Ovary (tissue), 3 donors: ENCODE measurements around the gene SEC24A.

ENCODE experiments used
- EP300 ChIP-seq: sonication (generic); formaldehyde crosslinking; IDR thresholded peaks from one replicate; pipeline ENCODE4 v1.6.1; 2017; ENCODE audit warnings: antibody characterized with exemption
- POLR2A ChIP-seq: fragments of 450-650 bp; IDR thresholded peaks from one replicate; pipeline ENCODE4 v1.6.1; 2017; ENCODE audit warnings: antibody characterized with exemption, mild to moderate bottlenecking, moderate library complexity
- TF ChIP-seq, protein P1 (sequence below), 3 donors: fragments of 450-650 bp in 2 of 3; fragments of 200-600 bp in 1 of 3; IDR thresholded peaks; one replicate each; pipeline versions ENCODE4 v1.5.1 to v1.8.0; 2016 to 2022; ENCODE audit warnings: antibody characterized with exemption in 3 of 3, mild to moderate bottlenecking in 1 of 3
- donor health status: DM: no; HTN: no; CAD: no.

DNA sequence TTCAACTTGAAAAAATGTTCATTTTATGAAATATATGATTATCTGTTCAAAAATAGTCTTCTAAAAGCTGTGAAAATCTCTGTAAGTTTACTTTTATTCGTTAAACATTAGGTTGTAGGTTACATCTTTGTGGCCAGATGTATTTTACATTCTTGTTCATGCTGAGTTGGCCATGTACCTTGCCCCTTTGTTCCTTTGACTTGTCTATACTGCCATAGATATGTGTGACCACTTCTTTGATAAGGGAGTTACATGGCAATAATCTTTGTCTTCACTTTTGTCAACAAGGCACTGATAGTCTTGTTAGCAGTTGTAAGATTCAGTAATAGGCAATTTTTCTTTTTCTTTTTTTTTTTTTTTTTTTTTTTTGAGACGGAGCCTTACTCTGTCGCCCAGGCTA lies 15.9 kb downstream of the SEC24A start:
- TF ChIP-seq, protein P1, sequence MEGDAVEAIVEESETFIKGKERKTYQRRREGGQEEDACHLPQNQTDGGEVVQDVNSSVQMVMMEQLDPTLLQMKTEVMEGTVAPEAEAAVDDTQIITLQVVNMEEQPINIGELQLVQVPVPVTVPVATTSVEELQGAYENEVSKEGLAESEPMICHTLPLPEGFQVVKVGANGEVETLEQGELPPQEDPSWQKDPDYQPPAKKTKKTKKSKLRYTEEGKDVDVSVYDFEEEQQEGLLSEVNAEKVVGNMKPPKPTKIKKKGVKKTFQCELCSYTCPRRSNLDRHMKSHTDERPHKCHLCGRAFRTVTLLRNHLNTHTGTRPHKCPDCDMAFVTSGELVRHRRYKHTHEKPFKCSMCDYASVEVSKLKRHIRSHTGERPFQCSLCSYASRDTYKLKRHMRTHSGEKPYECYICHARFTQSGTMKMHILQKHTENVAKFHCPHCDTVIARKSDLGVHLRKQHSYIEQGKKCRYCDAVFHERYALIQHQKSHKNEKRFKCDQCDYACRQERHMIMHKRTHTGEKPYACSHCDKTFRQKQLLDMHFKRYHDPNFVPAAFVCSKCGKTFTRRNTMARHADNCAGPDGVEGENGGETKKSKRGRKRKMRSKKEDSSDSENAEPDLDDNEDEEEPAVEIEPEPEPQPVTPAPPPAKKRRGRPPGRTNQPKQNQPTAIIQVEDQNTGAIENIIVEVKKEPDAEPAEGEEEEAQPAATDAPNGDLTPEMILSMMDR (IDR thresholded peaks at IDR 0.05): no peak
- TF ChIP-seq POLR2A (no peak), EP300 (no peak)
